Activated CD4-positive, alpha-beta T cell treated with anti-CD3 and anti-CD28 coated beads for 48 hours (primary cell): ENCODE results near the gene NSD1.
"Not testable (repeated sequence)": the region's sequence is repeated elsewhere in the genome, so short reads cannot be mapped to it uniquely, and the experiment has no call there.

Experiments
- DNase-seq: peaks from one replicate; pipeline ENCODE4 v3.0.0-alpha.2; 2020

Gene NSD1

GRCh38 chr5:177232761-177233160 lies 99.2 kb downstream of the NSD1 start:
- DNase-seq, result no peak

DNA sequence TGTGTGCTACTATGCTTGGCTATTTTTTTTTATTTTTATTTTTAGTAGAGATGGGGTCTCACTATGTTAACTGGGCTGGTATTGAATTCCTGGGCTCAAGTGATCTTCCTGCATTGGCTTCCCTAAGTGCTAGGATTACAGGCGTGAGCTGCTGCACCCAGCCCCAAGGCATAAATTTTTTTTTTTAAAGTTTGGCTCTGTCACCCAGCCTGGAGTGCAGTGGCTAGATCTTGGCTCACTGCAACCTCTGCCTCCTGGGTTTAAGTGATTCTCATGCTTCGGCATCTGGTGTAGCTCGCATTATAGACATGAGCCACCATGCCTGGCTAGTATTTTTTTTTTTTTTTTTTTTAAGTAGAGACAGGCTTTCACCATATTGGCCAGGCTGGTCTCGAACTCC lies 99.6 kb downstream of the NSD1 start:
- DNase-seq, result no peak

DNA sequence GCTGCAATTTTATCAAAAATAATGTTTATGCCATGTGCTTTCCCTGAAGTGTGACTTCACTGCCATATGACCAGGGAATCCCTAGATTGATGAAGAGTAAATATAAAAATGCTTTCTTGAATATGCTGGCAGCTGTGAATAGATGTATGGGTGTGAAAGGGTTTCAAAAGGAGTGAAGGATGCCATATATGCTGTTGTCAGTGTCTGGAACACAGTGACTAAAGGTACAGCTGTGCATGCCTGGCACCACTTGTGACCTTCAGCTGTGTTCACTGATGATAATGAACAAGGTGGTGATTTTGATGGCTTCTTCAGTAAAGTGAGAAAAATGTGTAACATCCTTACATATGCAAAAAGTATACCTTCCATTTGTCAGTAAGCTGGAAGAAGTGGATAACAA lies 100.2 kb downstream of the NSD1 start:
- no peak for DNase-seq

DNA sequence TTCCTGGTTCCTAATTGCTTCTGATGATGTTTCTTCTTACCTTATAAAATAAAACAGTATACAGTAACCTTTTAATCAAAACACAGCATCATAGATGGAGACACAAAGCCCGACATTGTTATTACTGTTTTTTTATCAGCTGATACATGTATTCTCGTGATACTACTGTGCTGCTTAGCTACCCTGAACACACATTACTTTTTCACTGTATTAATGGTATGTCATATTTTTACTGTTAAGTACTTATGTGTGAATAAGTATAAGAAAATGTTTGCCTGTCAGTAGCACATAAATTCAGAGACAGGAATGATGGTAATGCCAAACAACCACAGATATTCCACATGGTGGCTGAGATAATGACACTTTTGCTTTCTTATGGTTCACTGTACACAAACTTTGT lies 101.3 kb downstream of the NSD1 start:
- no peak for DNase-seq

DNA sequence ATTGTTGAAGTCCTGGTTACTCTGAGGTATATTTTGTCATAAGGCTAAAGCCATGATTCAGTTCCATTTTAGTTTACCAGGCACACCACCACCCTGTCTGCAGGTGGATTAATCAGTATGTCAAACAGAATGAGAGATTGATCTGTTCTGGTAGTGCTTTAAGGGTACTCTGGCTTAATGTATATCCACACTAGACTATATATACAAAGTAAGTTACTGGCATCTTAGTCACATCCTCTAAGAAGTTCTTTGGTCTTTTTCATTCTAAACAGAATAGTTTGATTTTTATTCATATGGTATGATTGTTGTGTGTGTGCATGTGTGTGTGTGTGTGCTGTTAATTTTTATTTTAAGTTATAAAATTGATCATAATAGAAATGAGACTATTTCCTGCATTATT lies 108.2 kb downstream of the NSD1 start:
- DNase-seq, result no peak

- no peak for DNase-seq
Observed at GRCh38 chr5:177242304-177242703, 108.7 kb downstream of the NSD1 start.

GRCh38 chr5:177249761-177250537 lies 116.4 kb downstream of the NSD1 start:
- no peak for DNase-seq

DNA sequence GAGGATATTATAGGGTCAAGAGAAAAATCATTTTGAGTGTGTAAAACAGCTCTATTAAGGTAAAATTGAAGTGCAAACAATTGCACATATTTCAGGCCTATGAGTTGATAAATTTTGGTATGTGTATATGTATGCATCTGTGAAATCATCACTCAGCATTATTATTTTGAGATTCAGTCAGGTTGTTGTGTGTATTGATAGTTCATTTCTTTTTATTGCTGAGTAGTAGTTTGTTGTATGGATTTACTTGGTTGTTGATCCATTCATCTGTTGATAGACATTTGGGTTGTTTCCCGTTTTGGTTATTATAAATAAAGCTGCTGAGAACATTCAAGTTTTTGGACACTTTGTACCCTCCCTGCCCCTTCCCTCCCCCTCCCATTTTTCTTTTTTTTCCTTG lies 119.7 kb downstream of the NSD1 start:
- DNase-seq, result no peak

GRCh38 chr5:177256296-177256695 lies 122.7 kb downstream of the NSD1 start:
- DNase-seq, result no peak

GRCh38 chr5:177258711-177259110 lies 125.1 kb downstream of the NSD1 start:
- DNase-seq, result not testable (repeated sequence)

DNA sequence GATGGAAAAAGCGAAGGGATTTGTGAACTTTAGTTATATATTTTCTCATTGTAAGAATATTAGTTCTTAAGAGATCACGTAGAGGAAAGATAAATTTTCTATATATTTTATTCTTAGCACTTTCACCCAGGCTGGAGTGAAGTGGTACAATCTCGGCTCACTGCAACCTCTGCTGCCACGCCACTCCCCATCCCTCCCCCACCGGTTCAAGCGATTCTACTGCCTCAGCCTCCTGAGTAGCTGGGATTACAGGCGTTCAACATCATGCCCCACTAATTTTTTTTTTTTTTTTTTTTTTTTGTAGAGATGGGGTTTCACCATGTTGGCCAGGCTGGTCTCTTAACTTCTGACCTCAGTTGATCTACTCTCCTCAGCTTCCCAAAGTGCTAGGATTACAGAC lies 127.4 kb downstream of the NSD1 start:
- DNase-seq, result no peak

DNA sequence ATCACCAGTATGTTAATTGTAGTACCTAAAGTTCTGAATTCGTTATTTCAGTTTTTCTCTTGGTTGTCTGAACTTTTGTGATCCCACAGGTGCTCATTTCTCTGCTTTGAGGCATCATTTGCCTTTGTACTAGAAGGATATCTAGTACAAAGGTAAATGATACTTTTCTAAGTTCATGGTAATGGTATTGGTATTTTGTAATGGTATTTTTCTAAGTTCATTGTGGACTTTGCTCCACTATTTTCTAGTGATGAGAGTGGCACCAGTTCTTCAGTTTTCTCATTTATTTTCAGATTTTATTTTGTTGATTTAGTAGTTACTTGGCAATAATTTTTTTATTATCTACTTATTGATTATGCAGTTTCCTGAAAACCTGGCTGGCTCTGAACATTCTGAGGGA lies 127.9 kb downstream of the NSD1 start:
- no peak for DNase-seq

DNA sequence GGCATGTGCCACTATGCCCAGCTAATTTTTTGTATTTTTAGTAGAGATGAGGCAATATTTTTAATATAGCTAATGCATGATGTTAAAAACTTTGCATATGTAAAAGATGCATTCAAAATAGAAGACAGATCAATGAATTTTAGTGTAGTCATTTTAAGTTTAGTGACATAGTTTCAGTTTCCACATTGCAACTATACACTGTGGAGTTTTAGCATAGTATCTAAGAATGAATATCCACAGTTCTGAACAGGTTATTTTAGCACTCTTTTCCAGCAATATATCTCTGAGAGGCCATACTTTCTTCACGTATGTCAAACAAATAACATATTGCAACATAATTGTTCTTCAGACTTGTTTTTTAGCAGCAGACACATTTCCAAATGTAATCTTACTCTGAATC lies 130.6 kb downstream of the NSD1 start:
- no peak for DNase-seq

- DNase-seq, result no peak
Observed at GRCh38 chr5:177265395-177265794, 131.8 kb downstream of the NSD1 start.

- DNase-seq, result no peak
Observed at GRCh38 chr5:177269232-177269895, 135.8 kb downstream of the NSD1 start.

DNA sequence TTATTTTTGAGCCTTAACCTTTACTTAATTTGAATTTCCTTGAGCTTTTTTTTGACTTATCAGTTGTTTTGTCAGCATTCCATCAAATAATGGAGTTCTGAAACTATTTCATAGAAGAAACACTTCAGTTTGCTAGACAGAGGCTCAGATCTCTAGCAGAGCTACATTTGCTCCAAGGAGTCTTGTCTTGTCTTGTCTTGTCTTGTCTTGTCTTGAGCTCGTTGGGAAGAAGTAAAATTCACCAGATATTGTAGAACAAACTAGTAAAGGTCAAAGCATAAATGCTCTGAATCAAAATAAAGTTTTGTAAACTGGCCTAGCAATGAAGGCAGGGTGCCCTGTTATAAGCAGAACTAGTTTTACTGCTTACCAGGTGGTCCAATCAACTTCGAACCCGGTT lies 136.4 kb downstream of the NSD1 start:
- no peak for DNase-seq

GRCh38 chr5:177270653-177271052 lies 137.1 kb downstream of the NSD1 start:
- DNase-seq, result no peak

GRCh38 chr5:177271113-177271512 lies 137.5 kb downstream of the NSD1 start:
- DNase-seq, result no peak

GRCh38 chr5:177275883-177276282 lies 142.3 kb downstream of the NSD1 start:
- no peak for DNase-seq

GRCh38 chr5:177276886-177277285 lies 143.3 kb downstream of the NSD1 start:
- no peak for DNase-seq

DNA sequence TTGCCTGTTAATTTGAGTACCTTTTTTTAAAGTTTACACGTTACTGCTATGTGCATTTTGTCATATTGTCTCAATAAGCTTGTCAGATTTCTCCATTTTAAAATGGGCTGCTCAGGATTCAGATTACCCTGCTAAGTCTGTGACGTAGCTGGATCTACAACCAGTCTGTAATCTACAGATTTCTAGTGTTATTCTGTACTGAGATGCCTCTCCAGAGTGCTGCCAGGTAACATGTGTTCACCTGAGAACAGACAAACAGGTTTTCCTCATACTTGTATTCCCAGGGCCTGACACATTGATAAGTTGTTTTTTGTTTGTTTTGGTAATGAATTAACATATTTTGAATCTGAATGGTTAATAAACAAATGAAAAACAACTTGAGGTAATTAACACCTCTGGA lies 154.6 kb downstream of the NSD1 start:
- DNase-seq, result no peak

DNA sequence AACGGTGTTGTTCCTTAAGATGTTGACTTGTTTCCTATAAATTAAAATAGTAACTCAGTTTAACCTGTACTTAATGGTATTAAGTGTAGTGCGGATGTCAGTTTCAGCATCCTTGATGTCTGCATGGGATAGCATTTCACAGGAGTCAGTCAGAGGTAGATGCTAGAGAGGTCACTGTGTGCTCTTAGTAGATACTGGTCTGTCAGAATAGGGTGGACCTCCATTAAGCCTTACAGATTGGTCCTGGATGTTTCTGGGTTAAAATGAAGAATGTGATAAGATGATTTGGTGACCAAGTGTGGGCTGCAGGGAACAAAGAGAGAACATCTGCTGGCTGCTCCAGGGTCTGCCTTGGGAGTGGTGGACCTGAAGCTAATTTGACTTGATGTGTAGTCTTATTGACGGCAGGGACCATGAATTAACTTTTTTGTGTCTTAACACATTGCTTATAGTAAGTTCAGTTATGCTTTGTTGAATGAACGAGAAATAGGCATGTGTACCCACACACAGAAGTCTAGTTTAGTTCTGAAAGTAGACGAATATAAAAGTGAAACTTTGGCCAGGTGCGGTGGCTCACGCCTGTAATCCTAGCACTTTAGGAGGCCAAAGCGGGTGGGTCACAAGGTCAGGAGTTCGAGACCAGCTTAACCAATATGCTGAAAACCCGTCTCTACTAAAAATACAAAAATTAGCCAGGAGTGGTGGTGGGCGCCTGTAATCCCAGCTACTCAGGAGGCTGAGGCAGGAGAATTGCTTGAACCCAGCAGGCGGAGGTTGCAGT lies 157.4 kb downstream of the NSD1 start:
- DNase-seq, result no peak

- no peak for DNase-seq
Observed at GRCh38 chr5:177291735-177292134, 158.2 kb downstream of the NSD1 start.
